Gastrocnemius medialis (tissue), 4 donors: ENCODE results near the gene KRTAP10-2.

Experiments used
- POLR2A ChIP-seq, 2 donors: fragments of 450-650 bp; IDR thresholded peaks; one replicate each; pipeline ENCODE4 v1.6.1; 2017; ENCODE audit warnings: antibody characterized with exemption in 2 of 2, mild to moderate bottlenecking in 2 of 2, moderate library complexity in 2 of 2
- TF ChIP-seq, protein P1 (sequence below), 5 experiments: fragments of 450-650 bp in 3 of 5; fragments of 200-600 bp in 2 of 5; sonication (generic) in 2 of 5; IDR thresholded peaks in 4 of 5; conservative IDR thresholded peaks in 1 of 5; 1 replicate in 4 of 5; 2 replicates in 1 of 5; pipeline ENCODE4 v1.5.1; 2016 to 2019; ENCODE audit warnings: antibody characterized with exemption in 5 of 5, mild to moderate bottlenecking in 3 of 5, moderate library complexity in 3 of 5

GRCh38 chr21:44511219-44511937, 39.9 kb downstream of the KRTAP10-2 start:
- no peak for TF ChIP-seq POLR2A (IDR thresholded peaks at IDR 0.05)
- TF ChIP-seq, protein P1, sequence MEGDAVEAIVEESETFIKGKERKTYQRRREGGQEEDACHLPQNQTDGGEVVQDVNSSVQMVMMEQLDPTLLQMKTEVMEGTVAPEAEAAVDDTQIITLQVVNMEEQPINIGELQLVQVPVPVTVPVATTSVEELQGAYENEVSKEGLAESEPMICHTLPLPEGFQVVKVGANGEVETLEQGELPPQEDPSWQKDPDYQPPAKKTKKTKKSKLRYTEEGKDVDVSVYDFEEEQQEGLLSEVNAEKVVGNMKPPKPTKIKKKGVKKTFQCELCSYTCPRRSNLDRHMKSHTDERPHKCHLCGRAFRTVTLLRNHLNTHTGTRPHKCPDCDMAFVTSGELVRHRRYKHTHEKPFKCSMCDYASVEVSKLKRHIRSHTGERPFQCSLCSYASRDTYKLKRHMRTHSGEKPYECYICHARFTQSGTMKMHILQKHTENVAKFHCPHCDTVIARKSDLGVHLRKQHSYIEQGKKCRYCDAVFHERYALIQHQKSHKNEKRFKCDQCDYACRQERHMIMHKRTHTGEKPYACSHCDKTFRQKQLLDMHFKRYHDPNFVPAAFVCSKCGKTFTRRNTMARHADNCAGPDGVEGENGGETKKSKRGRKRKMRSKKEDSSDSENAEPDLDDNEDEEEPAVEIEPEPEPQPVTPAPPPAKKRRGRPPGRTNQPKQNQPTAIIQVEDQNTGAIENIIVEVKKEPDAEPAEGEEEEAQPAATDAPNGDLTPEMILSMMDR (IDR thresholded peaks at IDR 0.05 in 4 of 5, conservative IDR thresholded peaks at IDR 0.05 in 1 of 5), result no peak
